OCI-LY7 (cell line): Measurements from ENCODE around the gene TCERG1L.

ENCODE experiments used
- CTCF ChIP-seq: fragments of 200-600 bp; sonication (generic); conservative IDR thresholded peaks from 2 replicates; pipeline ENCODE4 v1.5.1; 2014; ENCODE audit warnings: mild to moderate bottlenecking, antibody characterized with exemption, low read length, moderate library complexity, mixed read lengths
- EZH2phosphoT487 ChIP-seq: fragments of 200-600 bp; sonication (generic); IDR thresholded peaks from 2 replicates; pipeline ENCODE4 v1.6.1; 2018; ENCODE audit warnings: low read depth, borderline replicate concordance, mild to moderate bottlenecking, mixed run types, antibody characterized with exemption, low read length, moderate library complexity, mixed read lengths

- TF ChIP-seq CTCF (no peak), EZH2phosphoT487 (no peak)
These were observed 142.4 kb downstream of the TCERG1L start for GRCh38 chr10:131169146-131169545.
